ENCODE measurements around the gene CNTN4.

GRCh38 chr3:2875699-2876098, 777.0 kb downstream of the CNTN4 start:
- TF ChIP-seq CTCF (IDR thresholded peaks at IDR 0.05; ENCODE audit: low read depth, low read length) (no peak), EZH2phosphoT487 (IDR thresholded peaks at IDR 0.05; ENCODE audit: low read depth) (no peak)

Data from OCI-LY3 (cell line).